Psoas muscle (tissue), 8 donors: ENCODE results near the gene STX18. TPM values are rescaled to one million over a fixed set of nuclear protein-coding genes. Genes with fewer than 3 reads are reported as not detected.

Experiments
- ATAC-seq, 4 donors: fragments of 200-7000 bp; cut with Tn5 transposase; one replicate each; pipeline ENCODE4 v1.9.1; 2020; ENCODE audit warnings: moderate library complexity in 3 of 4, mild to moderate bottlenecking in 2 of 4
- DNase-seq, 2 donors: peaks; one replicate each; pipeline ENCODE4 v3.0.0-alpha.2; 2020
- H3K27ac ChIP-seq: fragments of 200-600 bp; one replicate; pipeline ENCODE4 v1.8.0; 2022
- H3K27me3 ChIP-seq, 3 donors: fragments of 200-600 bp in 1 of 3; one replicate each; pipeline versions ENCODE4 v1.6.1 to v1.8.0; 2013 to 2022; ENCODE audit warnings: low read length in 2 of 3, mild to moderate bottlenecking in 2 of 3, moderate library complexity in 1 of 3; ENCODE audit not compliant: insufficient read depth in 3 of 3
- H3K36me3 ChIP-seq, 2 donors: fragments of 200-600 bp in 1 of 2; one replicate each; pipeline versions ENCODE4 v1.6.1 to v1.8.0; 2013 to 2022; ENCODE audit warnings: low read depth in 1 of 2, mild to moderate bottlenecking in 1 of 2, moderate library complexity in 1 of 2; ENCODE audit not compliant: insufficient read depth in 1 of 2
- H3K4me1 ChIP-seq: fragments of 200-600 bp; one replicate; pipeline ENCODE4 v1.8.0; 2022
- H3K4me3 ChIP-seq: fragments of 200-600 bp; one replicate; pipeline ENCODE4 v1.8.0; 2022; ENCODE audit warnings: mild to moderate bottlenecking
- H3K9me3 ChIP-seq: fragments of 200-600 bp; one replicate; pipeline ENCODE4 v1.8.0; 2022
- CTCF ChIP-seq: fragments of 200-600 bp; IDR thresholded peaks from one replicate; pipeline ENCODE4 v1.8.0; 2022; ENCODE audit warnings: antibody characterized with exemption
- WGBS, 3 donors: extraction: QIAGEN DNeasy Blood & Tissue Kit; methylation state at CpG; one replicate each; pipeline versions ENCODE4 v1.1.6 to v1.1.7; 2013; 5-methylcytosine and 5-hydroxymethylcytosine counted together
- intact Hi-C, 2 donors: fragments of 100-400 bp; cut with DNase I; formaldehyde crosslinking; loops; one replicate each; pipeline versions ENCODE4 v1.11.0 to v1.14.2; 2022
- polyA plus RNA-seq, 3 donors: library from polyadenylated mRNA; stranded (reverse); fragments of 200-250 nt; gene quantifications; one replicate each; pipeline ENCODE4 v1.2.3, GENCODE V29; 2013
- total RNA-seq, 4 donors: library from RNA; stranded (reverse); fragmentation: NEBNext Ultra II Directional in 2 of 4; extraction: Animal tissue kit (Norgen Biotek cat#: 25700) in 2 of 4; gene quantifications; one replicate each; pipeline versions ENCODE4 v1.2.1 to v1.2.4, GENCODE V29; 2021 to 2023
- donor health status: healthy with polysubstance abuse.
- donor health status: DM: no; HTN: no; CAD: no; lungs with moderate emphysema.
- donor health status: Bipolar disorder and iron deficiency.
- donor health status: healthy.
- donor health status: DM: yes; HTN: yes; CAD: no.
- donor health status: DM: no; HTN: no; CAD: no.
- donor health status: DM: no; HTN: no; CAD: no.
- donor health status: DM: yes; HTN: yes; CAD: no.

STX18 gene
- total and polyA plus RNA-seq, 7 donors = 12.1 to 29.7 (median 21.1) TPM

GRCh38 chr4:4426511-4427120, 115.2 kb downstream of the STX18 start:
- Histone ChIP-seq H3K27ac (no peak overlapping the region), H3K9me3 (no peaks in the 10 kb centered on the region), H3K36me3 (peaks cover 0 to 51% of the 10 kb centered on the region in 2 donors), H3K4me1 (no peaks in the 10 kb centered on the region), H3K4me3 (no peak overlapping the region), H3K27me3 (no peaks in the 10 kb centered on the region)
- no peak for ATAC-seq
- no peak for DNase-seq
- TF ChIP-seq CTCF = no peak
- 83 to 84% (median 83%) methylated on average over 11 of the region's 11 CpGs for WGBS, 3 donors
- intact Hi-C loops = no loop called here

- Histone ChIP-seq H3K4me1 (no peaks in the 10 kb centered on the region), H3K36me3 (peaks cover 0 to 60% of the 10 kb centered on the region in 2 donors), H3K4me3 (no peak overlapping the region), H3K9me3 (no peaks in the 10 kb centered on the region), H3K27ac (no peak overlapping the region), H3K27me3 (no peaks in the 10 kb centered on the region)
- 75 to 83% (median 82%) methylated on average over 7 of the region's 7 CpGs for WGBS, 3 donors
- TF ChIP-seq CTCF = no peak
- DNase-seq (no peak), ATAC-seq (no peak)
- intact Hi-C loops = no loop called here
Measured at GRCh38 chr4:4425696-4426095, 116.2 kb downstream of the STX18 start.

- no peak overlapping the region for H3K4me3 ChIP-seq
- H3K27me3 ChIP-seq = no peaks in the 10 kb centered on the region
- ATAC-seq (no peak), DNase-seq (no peak)
- TF ChIP-seq CTCF = no peak
- WGBS, 3 donors = 86 to 87% (median 86%) methylated on average over 13 of the region's 13 CpGs
- intact Hi-C loops = no loop called here
- peaks cover 0 to 65% of the 10 kb centered on the region in 2 donors for H3K36me3 ChIP-seq
- H3K4me1 ChIP-seq = no peaks in the 10 kb centered on the region
- H3K27ac ChIP-seq = no peak overlapping the region
- no peaks in the 10 kb centered on the region for H3K9me3 ChIP-seq
Measured at GRCh38 chr4:4425119-4425690, 116.6 kb downstream of the STX18 start.

GRCh38 chr4:4424499-4425115, 117.2 kb downstream of the STX18 start:
- Histone ChIP-seq H3K36me3 (peaks cover 0 to 71% of the 10 kb centered on the region in 2 donors), H3K4me1 (no peaks in the 10 kb centered on the region), H3K27me3 (no peaks in the 10 kb centered on the region), H3K4me3 (no peak overlapping the region), H3K9me3 (no peaks in the 10 kb centered on the region), H3K27ac (no peak overlapping the region)
- ATAC-seq (no peak), DNase-seq (no peak)
- intact Hi-C loops = no loop called here
- 87 to 94% (median 90%) methylated on average over 8 of the region's 8 CpGs for WGBS, 3 donors
- no peak for TF ChIP-seq CTCF
